HG02623 (cell line): Measurements from ENCODE around the gene AVL9.
A peak's percentile ranks its signal among the peaks of the same experiment; 100 is the strongest.
"Not testable (repeated sequence)": the region's sequence is repeated elsewhere in the genome, so short reads cannot be mapped to it uniquely, and the experiment has no call there.

ENCODE experiments used
- ATAC-seq: cut with Tn5 transposase; IDR thresholded peaks from one replicate; pipeline ENCODE4 v1.9.1; 2021; ENCODE audit warnings: moderate library complexity; ENCODE audit not compliant: unreplicated experiment

AVL9 gene

DNA sequence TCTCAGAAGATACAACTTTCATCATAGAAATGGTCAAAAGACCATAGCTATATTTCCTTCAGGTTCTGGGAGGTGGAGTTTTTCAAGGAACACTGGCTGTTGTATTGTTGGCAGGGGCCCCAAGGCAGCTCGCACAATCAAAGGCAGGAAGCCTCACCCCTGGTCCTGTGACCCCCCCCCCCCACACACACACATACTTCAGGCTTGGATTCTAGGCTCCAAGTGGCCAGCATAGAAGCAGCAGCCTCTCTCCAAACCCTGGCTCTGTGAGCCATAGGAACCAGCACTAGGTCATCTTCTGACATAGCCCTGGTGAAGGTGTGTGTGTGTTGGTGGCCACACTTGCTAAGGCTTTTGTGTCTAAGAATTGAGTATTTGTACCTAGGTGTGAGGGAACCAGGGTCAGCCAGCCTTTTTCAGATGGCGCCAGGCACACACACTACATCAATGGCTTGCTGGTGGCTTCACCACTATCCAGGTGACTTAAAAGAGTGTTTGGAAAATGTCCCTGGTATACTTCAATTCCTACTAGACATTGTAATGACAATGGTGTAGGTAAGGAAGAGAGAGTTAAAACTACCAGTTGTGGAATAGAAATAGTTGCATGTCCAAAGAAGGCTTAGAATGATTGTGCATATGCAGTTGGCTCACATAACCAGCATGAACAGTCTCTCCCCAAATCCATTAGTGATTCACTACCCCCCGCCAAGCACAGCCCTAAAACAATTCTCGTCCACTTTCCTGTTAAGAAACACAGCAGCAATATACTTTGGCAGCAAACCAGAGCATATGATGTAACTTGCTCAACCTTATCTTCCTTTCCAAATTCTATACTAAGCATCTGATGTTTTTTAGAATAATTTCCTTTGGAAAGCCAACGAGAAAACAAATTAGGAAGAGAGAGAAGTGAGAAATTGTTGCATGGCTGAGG, 91.3 kb downstream of the AVL9 start:
- no peak for ATAC-seq

DNA sequence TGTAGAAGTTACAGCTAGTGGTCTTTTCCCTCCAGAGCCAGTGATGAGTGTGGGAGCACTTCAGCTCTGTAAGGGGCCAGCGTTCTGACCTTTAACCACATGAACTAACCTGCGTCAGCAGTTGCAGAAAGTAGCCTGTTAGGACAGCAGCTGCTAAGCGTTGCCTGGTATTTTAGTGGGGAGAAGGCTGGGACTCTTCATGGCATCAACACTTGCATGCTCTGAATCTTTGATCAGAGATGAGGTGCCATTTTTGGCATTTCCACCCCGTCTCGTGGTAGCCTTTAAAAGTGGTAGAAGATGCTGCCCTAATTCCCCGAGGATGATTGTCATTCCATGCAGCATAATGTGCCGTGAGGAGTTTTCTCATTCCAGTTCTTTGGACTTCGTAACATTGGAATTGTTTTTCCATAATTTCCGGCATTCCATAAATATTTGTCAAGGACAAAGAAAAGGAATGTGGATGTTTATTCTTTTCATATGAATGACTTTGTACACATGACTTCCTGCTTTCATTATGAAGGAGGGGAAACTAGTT, 92.2 kb downstream of the AVL9 start:
- ATAC-seq: no peak

DNA sequence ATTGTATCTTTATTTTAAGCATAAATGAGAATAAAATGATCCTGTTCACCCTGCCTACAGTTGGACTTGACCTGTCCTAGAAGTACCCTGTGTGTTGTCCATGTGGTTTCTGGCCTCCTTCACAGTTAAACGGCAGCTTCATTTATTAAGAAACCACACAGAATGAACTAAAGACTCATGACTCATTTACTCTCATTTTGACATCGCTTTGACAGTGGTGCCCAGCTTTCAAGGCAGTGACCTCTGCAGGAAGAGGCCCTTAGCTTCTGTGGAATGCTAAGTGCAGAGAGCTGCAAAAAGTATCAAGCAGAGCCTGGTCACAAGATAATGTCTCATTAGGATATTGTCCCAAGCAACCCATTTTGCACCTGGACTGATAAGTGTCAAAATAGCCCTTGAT, 93.4 kb downstream of the AVL9 start:
- ATAC-seq: peak; percentile 53

DNA sequence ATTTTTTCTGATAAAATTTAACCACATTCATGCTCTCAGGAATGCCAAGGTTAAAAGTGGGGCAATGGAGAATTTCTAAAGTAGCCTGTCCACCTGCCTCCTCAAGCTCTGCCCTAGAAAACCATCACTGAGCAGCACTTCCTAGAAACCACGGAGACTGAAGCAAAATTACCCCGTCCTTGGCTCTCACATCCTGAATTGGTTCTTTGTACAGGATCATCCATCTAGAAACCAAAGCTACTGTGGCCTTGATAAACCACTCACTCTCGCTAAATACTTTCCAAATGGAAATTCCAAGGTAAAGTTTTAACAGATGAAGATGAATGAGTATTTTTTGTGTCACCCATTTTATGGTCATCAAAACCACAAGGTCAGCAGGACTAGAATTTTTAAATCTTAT, 96.6 kb downstream of the AVL9 start:
- no peak for ATAC-seq

DNA sequence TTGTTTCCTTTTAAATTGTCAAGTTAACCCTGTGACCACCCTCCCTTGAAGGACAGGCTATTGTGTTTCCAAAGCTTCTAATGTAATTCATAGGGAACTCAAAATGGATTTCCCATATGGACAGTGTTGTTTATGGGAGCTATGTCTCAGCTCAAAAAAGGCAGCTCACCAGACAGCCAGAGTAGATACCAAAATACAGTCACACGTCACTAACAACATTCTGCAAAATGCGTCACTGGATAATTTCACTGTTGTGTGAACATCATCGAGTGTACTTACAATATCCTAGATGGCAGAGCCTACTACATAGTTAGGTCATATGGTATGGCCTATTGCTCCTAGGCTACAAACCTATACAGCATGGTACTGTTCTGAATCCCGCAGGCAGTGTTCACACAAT, 97.4 kb downstream of the AVL9 start:
- ATAC-seq: no peak

DNA sequence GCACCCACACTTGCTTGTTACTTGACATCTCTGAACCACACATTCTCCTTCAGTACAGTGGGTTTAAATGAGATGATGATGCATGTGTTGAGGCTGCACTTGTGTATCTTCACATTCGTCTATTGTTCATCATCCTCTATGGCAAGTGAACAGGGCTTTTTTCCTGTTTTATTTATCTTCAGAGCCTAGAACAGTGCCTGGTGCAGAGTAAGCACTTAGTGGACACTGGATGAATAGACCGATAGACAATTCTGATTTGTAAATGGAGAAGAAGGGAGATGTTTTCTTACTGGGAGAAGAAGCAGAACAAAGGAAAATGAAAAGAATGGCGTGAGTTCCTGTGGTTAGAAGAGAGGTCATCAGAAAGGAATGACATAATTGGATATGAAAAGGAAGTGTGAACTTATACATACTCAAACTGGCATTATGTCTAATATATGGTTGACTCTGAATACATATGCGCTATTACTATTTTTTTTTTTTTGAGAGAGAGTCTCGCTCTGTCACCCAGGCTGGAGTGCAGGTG, 99.7 kb downstream of the AVL9 start:
- no peak for ATAC-seq

DNA sequence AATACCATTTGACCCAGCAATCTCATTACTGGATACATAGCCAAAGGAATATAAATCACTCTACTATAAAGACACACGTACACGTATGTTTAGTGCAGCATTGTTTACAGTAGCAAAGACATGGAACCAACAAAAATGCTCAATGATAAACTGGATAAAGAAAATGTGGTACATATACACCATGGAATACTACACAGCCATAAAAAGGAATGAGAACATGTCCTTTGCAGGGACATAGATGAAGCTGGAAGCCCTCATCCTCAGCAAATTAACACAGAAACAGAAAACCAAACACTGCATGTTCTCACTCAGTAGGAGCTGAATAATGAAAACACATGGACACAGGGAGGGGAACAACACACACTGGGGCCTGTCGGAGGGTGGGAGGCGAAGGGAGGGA, 105.9 kb downstream of the AVL9 start:
- ATAC-seq: not testable (repeated sequence)

DNA sequence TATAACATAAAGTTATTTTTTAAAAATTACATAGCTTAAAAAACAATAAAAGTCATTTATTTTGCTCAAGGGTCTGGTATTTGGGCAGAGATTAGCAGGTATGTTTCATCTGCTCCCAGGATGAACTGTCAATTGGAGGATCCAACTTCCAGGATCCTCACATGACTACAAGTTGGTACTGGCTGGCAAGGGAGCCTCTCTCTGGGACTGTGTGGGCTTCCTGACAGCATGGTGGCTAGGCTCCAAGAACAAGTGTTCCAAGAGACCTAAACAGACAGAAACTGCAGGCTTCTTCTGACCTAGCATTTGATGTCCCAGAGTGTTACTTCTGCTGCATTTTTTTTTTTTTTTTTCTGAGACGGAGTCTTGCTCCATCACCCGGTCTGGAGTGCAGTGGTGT, 107.2 kb downstream of the AVL9 start:
- no peak for ATAC-seq

DNA sequence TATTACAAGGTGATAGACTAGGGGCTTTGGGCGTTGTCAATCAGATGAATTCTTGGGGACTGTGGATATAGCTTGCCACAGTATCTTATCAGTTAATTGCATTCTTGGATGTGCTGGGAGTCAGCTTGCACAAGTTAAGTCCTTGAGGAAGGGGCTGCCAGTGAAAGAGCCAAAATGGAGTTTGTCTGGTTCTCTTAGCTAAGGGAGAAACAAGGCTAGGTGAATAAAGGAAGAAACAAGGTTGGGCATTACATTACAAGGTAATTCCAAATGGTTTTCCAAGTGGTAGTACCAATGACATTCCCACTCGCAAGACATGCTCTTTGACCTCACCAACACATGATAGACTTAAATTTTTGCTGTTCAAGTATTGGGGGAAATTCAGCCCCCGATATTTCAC, 108.2 kb downstream of the AVL9 start:
- not testable (repeated sequence) for ATAC-seq

DNA sequence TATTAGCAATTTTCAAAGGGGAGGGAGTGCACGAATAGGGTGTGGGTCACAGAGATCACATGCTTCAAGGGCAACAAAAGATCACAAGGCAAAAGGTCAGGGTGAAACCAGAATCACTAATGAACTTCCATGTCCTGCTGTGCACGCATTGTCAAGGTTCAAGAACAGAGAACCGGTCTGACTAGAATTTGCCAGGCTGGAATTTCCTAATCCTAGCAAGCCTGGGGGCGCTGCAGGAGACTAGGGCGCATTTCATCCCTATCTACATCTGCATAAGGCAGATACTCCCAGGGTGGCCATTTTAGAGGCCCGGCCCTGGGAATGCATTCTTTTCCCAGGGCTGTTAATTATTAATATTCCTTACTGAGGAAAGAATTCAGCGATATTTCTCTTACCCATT, 108.8 kb downstream of the AVL9 start:
- not testable (repeated sequence) for ATAC-seq

DNA sequence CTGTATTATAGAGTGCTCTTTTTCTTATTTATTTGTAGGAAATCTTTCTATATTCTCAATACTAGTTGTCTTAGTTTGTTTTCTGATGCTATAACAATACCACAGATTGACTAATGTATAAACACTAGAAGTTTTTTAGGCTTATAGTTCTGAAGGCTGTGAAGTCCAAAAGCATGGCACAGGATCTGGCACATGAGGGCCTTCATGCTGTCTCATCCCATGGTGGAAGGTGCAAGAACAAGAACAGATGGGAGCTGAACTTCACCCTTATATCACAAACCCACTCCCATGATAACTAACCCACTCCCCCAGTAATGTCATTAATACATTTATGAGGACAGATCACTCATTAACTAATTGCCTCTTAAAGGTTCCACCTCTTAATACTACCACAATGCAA, 109.7 kb downstream of the AVL9 start:
- no peak for ATAC-seq

DNA sequence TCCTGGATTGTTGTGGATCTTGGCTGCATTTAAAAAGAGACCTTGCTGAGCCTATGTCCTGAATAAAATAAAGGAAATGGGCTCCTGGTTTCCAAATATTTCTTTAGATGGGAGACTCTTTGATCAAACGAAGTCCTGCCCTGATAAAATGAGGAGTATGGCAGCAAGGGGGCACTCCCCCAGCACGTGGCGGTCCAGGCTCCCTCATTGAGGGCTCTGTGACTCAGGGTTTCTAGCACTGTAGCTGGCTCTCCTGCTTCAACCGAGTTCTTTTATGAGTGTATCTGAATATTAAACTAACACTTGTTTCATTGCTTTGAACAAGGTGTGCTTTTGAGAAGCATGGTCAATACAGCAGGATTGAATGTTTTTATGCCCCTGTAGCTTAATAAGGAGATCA, 114.2 kb downstream of the AVL9 start:
- no peak for ATAC-seq

DNA sequence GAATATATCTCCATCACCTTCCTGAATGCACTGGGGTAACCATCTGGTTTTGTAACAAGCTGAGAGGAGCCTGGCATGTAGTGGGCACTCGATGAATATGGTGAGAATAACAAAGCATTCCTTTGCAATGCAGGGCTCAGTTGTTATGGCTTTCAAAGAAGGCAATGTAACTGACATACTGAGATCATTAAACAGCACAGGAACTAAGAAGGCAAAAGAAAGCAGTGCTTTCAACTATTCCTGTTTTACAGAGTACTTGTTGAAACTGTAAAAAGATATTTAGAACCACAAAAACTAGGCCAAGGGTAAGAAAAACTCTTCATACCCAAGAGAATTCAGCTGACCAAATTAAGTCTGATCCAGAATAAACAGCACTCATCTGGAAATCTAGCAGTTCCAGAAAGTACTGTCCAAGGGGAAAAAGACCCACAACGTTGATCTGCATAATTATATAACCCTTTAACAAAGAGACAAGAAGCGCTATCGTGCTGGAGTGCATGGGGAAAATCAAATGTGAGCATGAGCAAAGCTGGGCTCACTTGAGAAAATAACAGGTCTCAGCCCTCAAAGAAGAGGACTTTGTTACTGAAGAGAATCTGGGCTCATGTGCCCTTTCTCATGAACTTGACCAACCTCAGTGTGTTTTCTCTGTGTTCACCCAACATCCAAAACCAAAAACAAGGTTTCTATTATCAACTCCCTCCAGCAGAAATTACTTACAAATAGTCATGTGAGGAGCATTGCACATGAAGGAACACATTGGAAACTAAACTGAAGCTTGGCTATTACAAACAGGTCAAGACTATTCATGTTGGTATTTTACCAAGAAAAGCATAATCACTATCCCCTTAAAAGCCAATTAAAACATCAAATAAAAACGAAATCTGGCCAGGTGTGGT, 116.2 kb downstream of the AVL9 start:
- no peak for ATAC-seq

DNA sequence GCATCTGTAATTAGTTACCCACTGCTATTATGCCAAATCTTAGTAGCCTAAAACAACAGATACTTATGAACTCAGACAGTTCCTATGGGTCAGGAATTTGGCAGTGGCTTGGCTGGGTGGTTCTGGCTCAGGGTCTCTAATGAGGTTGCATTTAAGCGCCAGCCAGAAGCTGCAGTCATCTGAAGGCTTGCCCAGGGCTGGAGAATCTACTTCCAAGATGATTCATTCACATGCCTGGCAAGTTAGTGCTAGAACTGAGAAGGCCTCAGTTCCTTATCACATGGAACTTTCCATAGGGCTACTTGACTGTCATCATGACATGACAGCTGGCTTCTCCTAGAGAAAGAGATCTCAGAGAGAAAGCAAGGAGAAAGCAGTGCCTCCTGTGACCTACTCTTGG, 121.3 kb downstream of the AVL9 start:
- ATAC-seq: no peak

DNA sequence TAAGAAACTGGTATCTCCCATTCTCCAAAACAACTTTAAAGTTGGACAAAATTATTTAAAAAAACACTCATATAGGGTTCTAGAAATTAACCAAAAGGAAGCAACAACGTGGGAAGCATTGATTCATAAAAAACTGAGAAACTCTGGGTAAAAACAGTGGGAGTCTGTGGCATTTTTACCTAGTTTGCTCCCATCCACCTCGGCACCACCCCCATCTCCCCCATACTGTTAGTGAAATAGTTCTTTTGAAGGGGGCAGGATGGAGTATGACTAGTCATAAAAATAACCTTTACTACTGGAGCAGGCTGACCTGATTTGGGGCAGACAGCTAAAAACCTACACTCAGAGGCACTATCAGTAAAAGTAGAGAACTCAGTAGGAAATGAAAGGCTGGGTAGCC, 123.2 kb downstream of the AVL9 start:
- ATAC-seq: no peak

DNA sequence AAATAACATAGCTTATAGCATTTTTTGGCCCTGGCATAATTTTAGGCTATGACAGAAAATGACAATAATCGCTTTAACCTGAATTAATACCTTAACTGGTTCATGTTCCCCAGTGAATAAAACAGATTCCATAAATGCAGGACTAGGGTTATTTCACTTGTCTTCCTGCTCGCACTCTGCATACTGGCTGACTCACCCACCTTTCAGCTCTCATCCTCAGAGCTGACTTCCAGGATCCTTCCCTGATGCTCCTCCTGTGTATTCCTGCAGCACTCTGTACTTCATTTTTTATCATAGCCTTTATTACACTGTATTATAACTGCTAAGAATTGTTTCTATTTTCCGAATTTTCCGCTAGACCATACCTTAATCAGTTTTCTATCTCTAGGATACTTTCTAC, 123.7 kb downstream of the AVL9 start:
- ATAC-seq: no peak

DNA sequence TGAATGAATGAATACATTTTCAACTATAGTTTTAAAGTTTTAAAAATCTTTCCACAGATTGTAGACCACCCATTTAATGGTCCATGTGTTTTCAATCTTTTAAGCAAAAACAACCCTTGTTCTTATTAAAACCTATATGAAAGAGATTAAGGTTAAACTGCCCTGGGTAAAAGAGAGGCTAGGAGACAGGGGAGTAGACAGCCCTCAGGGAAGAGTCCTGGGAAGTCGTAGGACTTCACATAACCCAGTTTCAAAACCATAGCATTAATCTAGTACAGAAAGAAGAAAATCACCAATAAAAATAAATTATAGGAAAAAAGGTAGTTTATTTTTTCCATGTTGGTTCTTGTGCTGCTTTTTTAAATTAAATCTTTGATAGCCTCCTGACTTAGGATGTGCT, 124.1 kb downstream of the AVL9 start:
- ATAC-seq: not testable (repeated sequence)

DNA sequence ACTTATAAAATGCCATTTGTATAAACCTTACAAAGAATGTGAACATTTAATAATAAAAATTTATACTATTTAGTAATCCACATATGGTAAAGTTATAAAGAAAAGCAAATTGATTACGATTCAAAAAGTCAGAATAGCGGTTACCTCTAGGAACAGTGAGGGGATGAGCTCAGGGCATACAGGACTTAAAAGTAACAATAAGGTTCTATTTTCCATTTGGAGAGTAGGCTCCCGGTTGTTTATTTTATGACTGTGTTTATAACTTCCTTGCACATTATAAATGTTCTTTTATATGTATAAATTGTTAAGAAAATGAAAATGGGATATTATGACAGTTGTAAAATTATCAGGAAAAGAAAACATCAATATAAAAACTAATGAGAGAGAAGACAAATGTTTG, 135.7 kb downstream of the AVL9 start:
- no peak for ATAC-seq

DNA sequence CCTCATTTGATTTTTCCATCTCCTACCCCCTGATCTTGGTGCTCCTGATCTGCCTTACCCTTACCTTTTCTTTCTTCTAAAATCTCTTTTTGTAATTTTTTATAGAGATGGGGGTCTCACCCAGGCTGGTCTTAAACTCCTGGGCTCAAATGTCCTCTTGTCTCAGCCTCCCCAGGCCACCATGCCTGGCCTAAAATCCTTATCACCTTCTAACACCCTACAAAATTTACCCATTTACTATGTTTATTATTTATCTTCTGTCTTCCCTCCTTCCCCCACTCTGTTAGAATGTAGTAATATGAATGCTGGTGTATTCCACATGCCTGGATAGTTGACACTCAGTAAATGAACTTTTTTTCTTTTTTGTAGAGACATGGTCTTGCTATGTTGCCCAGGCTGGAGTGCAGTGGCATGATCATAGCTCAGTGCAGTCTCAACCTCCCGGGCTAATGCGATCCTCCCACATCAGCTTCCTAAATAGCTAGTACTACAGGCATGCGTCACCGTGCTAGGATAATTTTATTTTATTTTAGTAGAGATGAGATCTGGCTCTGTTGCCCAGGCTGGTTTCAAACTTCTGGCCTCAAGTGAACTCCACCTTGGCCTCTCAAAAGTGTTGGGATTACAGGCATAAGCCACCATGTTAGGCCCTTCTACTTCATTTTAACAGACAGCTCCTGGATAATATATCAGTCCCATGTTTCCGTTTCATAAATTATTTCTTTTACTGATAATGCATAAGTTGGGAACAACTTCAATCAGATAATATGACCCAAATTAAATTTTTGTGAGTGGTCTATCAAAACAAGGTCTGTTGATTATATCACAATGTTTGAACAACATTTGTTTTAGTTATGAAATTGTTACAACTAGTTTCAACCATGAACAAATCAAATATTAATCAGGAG, 136.6 kb downstream of the AVL9 start:
- not testable (repeated sequence) for ATAC-seq

DNA sequence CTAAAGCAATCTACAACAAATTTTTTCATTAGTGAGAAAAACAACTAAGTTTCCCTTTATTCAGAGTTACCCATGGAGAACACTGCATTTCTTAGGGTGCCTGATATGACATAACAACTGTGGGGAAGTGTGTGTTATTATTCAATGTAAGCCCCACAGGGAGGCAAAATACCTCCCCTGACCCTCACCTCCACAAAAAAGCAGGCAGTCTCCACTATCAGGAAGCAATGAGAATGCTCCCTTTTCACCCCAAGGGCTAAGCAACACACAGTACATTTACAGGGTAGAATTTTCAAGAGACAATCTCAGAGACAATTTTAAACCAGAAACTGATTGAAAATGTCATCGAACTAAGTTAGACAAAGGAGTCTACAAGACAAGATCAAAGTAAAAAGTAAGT, 138.2 kb downstream of the AVL9 start:
- not testable (repeated sequence) for ATAC-seq
